Tibial nerve (tissue), 4 donors: ENCODE results near the gene SPTLC2. TPM values are rescaled to one million over a fixed set of nuclear protein-coding genes. Genes with fewer than 3 reads are reported as not detected.

Source experiments
- DNase-seq, 2 donors: peaks; one replicate each; pipeline ENCODE4 v3.0.0-alpha.2; 2019; ENCODE audit warnings: low spot score in 2 of 2
- H3K27ac ChIP-seq, 4 donors: fragments of 200-600 bp; sonication (generic) in 3 of 4; one replicate each; pipeline ENCODE4 v1.5.1; 2017 to 2019; ENCODE audit warnings: mild to moderate bottlenecking in 1 of 4
- H3K27me3 ChIP-seq, 2 donors: fragments of 200-600 bp; sonication (generic) in 1 of 2; one replicate each; pipeline versions ENCODE4 v1.5.1 to v1.6.0; 2017 to 2019
- H3K36me3 ChIP-seq, 3 donors: fragments of 200-600 bp; sonication (generic); one replicate each; pipeline ENCODE4 v1.5.1; 2018 to 2019
- H3K4me1 ChIP-seq, 4 donors: fragments of 200-600 bp; sonication (generic) in 3 of 4; one replicate each; pipeline ENCODE4 v1.5.1; 2017 to 2019
- H3K4me3 ChIP-seq, 4 donors: fragments of 200-600 bp; sonication (generic) in 3 of 4; one replicate each; pipeline ENCODE4 v1.5.1; 2017 to 2019; ENCODE audit warnings: mild to moderate bottlenecking in 1 of 4, moderate library complexity in 1 of 4
- H3K9me3 ChIP-seq, 4 donors: fragments of 200-600 bp; sonication (generic) in 3 of 4; one replicate each; pipeline ENCODE4 v1.5.1; 2017 to 2019
- CTCF ChIP-seq, 5 experiments: fragments of 200-600 bp in 3 of 5; fragments of 450-650 bp in 2 of 5; sonication (generic) in 3 of 5; IDR thresholded peaks; one replicate each; pipeline ENCODE4 v1.5.1; 2016 to 2019; ENCODE audit warnings: antibody characterized with exemption in 5 of 5, mild to moderate bottlenecking in 3 of 5, moderate library complexity in 2 of 5
- EP300 ChIP-seq, 2 donors: sonication (generic); formaldehyde crosslinking; IDR thresholded peaks; one replicate each; pipeline ENCODE4 v1.6.1; 2017; ENCODE audit warnings: antibody characterized with exemption in 2 of 2, mild to moderate bottlenecking in 1 of 2
- POLR2A ChIP-seq, 2 donors: fragments of 450-650 bp; IDR thresholded peaks; one replicate each; pipeline ENCODE4 v1.6.1; 2017; ENCODE audit warnings: antibody characterized with exemption in 2 of 2, mild to moderate bottlenecking in 2 of 2, moderate library complexity in 2 of 2
- WGBS, 2 donors: methylation state at CpG; one replicate each; pipeline ENCODE4 v1.1.5; 2018; 5-methylcytosine and 5-hydroxymethylcytosine counted together
- total RNA-seq, 4 donors: library from RNA; depleted of rRNA; stranded (reverse); fragments of >200 nt; gene quantifications; one replicate each; pipeline ENCODE4 v1.1.0, GENCODE V29; 2016

SPTLC2 gene
- total RNA-seq, 4 donors from 2014 or later, result 25.5 to 45.2 (median 29.7) TPM

DNA sequence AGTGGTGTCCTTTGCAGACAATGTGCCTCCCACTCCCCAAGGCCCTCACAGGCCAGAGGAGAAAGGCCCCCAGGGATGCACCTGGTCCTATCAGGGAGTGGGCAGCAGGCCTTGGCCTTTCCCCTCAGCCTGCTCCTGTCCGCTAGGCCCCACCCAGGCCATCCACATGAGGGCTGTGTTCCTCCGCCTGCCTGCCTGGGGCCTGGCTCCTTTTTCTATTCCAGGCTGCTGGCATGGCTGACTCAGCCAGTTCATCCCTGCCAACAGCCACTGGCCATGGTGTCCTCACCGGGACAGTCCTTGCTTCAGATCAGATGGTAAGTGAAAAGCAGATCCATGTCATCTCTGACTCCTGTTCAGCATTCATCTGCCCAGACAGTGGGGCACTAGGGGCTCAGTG lies 131.2 kb downstream of the SPTLC2 start:
- Histone ChIP-seq H3K4me1 (no peaks in the 10 kb centered on the region), H3K9me3 (no peaks in the 10 kb centered on the region), H3K27me3 (no peaks in the 10 kb centered on the region), H3K27ac (no peak overlapping the region), H3K4me3 (no peak overlapping the region), H3K36me3 (no peaks in the 10 kb centered on the region)
- WGBS, 2 donors, result 71 to 76% methylated on average over 3 of the region's 3 CpGs
- TF ChIP-seq EP300 (IDR thresholded peaks at IDR 0.05) (no peak), CTCF (IDR thresholded peaks at IDR 0.05) (no peak), POLR2A (IDR thresholded peaks at IDR 0.05) (no peak)
- DNase-seq, result no peak

DNA sequence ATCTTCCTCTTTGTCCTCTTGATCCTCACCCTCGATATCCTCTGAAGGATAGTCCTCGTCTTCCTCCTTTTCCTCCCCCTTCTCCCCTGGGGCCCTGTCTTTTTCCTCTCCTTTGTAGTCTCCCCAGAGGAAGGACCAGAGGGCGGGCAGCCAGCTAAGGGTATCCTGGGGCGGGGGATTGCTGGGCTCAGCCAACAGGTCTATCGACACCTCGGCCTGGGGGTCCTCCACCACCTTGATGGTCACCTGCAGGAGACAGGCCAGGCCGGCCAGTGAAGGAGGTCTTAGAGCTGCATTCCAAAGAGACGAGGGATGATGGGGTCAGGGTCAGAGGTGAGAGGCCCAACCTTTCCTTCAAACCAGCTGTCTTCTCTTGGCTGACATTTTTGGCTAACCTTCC lies 134.0 kb downstream of the SPTLC2 start:
- H3K4me1 ChIP-seq, result no peaks in the 10 kb centered on the region
- H3K27me3 ChIP-seq, result no peaks in the 10 kb centered on the region
- no peak overlapping the region for H3K4me3 ChIP-seq
- H3K36me3 ChIP-seq, result no peaks in the 10 kb centered on the region
- H3K9me3 ChIP-seq, result no peaks in the 10 kb centered on the region
- WGBS, 2 donors, result 69 to 81% methylated on average over 6 to 8 of the region's 8 CpGs
- H3K27ac ChIP-seq, result no peak overlapping the region
- DNase-seq, result no peak
- TF ChIP-seq CTCF (IDR thresholded peaks at IDR 0.05) (no peak), EP300 (IDR thresholded peaks at IDR 0.05) (no peak), POLR2A (IDR thresholded peaks at IDR 0.05) (no peak)

- Histone ChIP-seq H3K27ac (no peak overlapping the region), H3K27me3 (no peaks in the 10 kb centered on the region), H3K36me3 (no peaks in the 10 kb centered on the region), H3K4me1 (no peaks in the 10 kb centered on the region), H3K9me3 (no peaks in the 10 kb centered on the region), H3K4me3 (no peak overlapping the region)
- 77 to 78% methylated on average over 1 of the region's 1 CpG for WGBS, 2 donors
- no peak for TF ChIP-seq EP300 (IDR thresholded peaks at IDR 0.05)
- no peak for TF ChIP-seq CTCF (IDR thresholded peaks at IDR 0.05)
- no peak for TF ChIP-seq POLR2A (IDR thresholded peaks at IDR 0.05)
- DNase-seq, result no peak
These were observed 137.6 kb downstream of the SPTLC2 start for GRCh38 chr14:77478796-77479195.

DNA sequence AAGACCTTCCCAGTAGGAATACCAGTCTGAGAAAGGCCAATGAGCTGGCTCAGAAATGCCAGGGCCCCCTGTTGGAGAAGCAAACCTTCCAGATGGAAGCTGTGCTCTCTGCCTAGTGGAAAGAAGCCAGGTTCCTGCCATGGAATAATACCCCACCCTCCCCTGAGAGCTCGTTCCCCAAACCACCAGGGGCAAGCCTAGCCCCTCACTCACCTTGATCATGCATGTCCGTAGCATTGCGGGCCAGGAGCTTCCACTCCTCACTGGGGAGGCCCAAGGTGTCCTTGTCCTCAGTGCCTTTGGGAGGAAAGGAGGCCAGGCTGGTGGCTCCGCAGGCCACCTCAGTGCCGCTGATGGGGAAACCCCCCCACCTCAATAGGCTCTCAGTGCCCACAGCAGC lies 138.4 kb downstream of the SPTLC2 start:
- Histone ChIP-seq H3K27ac (no peak overlapping the region), H3K4me3 (no peak overlapping the region), H3K27me3 (no peaks in the 10 kb centered on the region), H3K36me3 (no peaks in the 10 kb centered on the region), H3K9me3 (no peaks in the 10 kb centered on the region), H3K4me1 (no peaks in the 10 kb centered on the region)
- no peak for TF ChIP-seq EP300 (IDR thresholded peaks at IDR 0.05)
- no peak for TF ChIP-seq CTCF (IDR thresholded peaks at IDR 0.05)
- TF ChIP-seq POLR2A (IDR thresholded peaks at IDR 0.05), result no peak
- WGBS, 2 donors, result 79 to 98% methylated on average over 4 to 5 of the region's 5 CpGs
- DNase-seq, result no peak

GRCh38 chr14:77475432-77476115 lies 140.9 kb downstream of the SPTLC2 start:
- TF ChIP-seq CTCF (IDR thresholded peaks at IDR 0.05) (no peak), EP300 (IDR thresholded peaks at IDR 0.05) (no peak), POLR2A (IDR thresholded peaks at IDR 0.05) (no peak)
- H3K27ac ChIP-seq, result no peak overlapping the region
- no peaks in the 10 kb centered on the region for H3K4me1 ChIP-seq
- no peaks in the 10 kb centered on the region for H3K9me3 ChIP-seq
- WGBS, 2 donors, result 82 to 89% methylated on average over 21 to 33 of the region's 35 CpGs
- DNase-seq, result no peak
- H3K27me3 ChIP-seq, result peaks cover 0 to 4% of the 10 kb centered on the region in 2 donors
- no peak overlapping the region for H3K4me3 ChIP-seq
- no peaks in the 10 kb centered on the region for H3K36me3 ChIP-seq
